ENCODE results near the gene TMEM30B. TPM values are rescaled to one million over a fixed set of nuclear protein-coding genes. Genes with fewer than 3 reads are reported as not detected.
"Not testable (repeated sequence)": the region's sequence is repeated elsewhere in the genome, so short reads cannot be mapped to it uniquely, and the experiment has no call there.

TMEM30B gene
- total RNA-seq (2014; rRNA removed; shearing (Covaris generic)): not detected in 2 replicates

GRCh38 chr14:61281186-61281947, at the start of gene TMEM30B:
TSS of gene TMEM30B (minus strand) at chr14:61281338. CDS start at chr14:61281147, 191 bp downstream.
- DNase-seq (ENCODE audit: low read depth): no peak

- DNase-seq (ENCODE audit: low read depth): no peak
Observed at GRCh38 chr14:61330511-61330910, 49.4 kb upstream of the TMEM30B start.

- DNase-seq (ENCODE audit: low read depth): no peak
Observed at GRCh38 chr14:61329478-61330051, 48.4 kb upstream of the TMEM30B start.

GRCh38 chr14:61328626-61329262, 47.6 kb upstream of the TMEM30B start:
- DNase-seq (ENCODE audit: low read depth): no peak

- DNase-seq (ENCODE audit: low read depth): peak; percentile 12
Observed at GRCh38 chr14:61326847-61327246, 45.7 kb upstream of the TMEM30B start.

GRCh38 chr14:61326146-61326545, 45.0 kb upstream of the TMEM30B start:
- no peak for DNase-seq (ENCODE audit: low read depth)

GRCh38 chr14:61325166-61325565, 44.0 kb upstream of the TMEM30B start:
- DNase-seq (ENCODE audit: low read depth): no peak

GRCh38 chr14:61323970-61324369, 42.8 kb upstream of the TMEM30B start:
- DNase-seq (ENCODE audit: low read depth): no peak

- DNase-seq (ENCODE audit: low read depth): no peak
Observed at GRCh38 chr14:61322799-61323290, 41.7 kb upstream of the TMEM30B start.

GRCh38 chr14:61322011-61322798, 41.1 kb upstream of the TMEM30B start:
- DNase-seq (ENCODE audit: low read depth): no peak

GRCh38 chr14:61321385-61322010, 40.4 kb upstream of the TMEM30B start, which contains the start of gene PRKCH:
TSS of gene PRKCH (plus strand) at chr14:61321579. CDS start at chr14:61322102, 523 bp downstream.
- DNase-seq (ENCODE audit: low read depth): peak; percentile 17

- DNase-seq (ENCODE audit: low read depth): no peak
Observed at GRCh38 chr14:61320806-61321384, 39.8 kb upstream of the TMEM30B start.

GRCh38 chr14:61320170-61320569, 39.0 kb upstream of the TMEM30B start:
- not testable (repeated sequence) for DNase-seq (ENCODE audit: low read depth)

- no peak for DNase-seq (ENCODE audit: low read depth)
Observed at GRCh38 chr14:61319706-61320105, 38.6 kb upstream of the TMEM30B start.

- no peak for DNase-seq (ENCODE audit: low read depth)
Observed at GRCh38 chr14:61319086-61319485, 37.9 kb upstream of the TMEM30B start.

- no peak for DNase-seq (ENCODE audit: low read depth)
Observed at GRCh38 chr14:61315313-61315712, 34.2 kb upstream of the TMEM30B start.

GRCh38 chr14:61308701-61309100, 27.6 kb upstream of the TMEM30B start:
- DNase-seq (ENCODE audit: low read depth): not testable (repeated sequence)

GRCh38 chr14:61308198-61308597, 27.1 kb upstream of the TMEM30B start:
- no peak for DNase-seq (ENCODE audit: low read depth)

- DNase-seq (ENCODE audit: low read depth): no peak
Observed at GRCh38 chr14:61304688-61305087, 23.6 kb upstream of the TMEM30B start.

GRCh38 chr14:61300754-61301153, 19.6 kb upstream of the TMEM30B start:
- DNase-seq (ENCODE audit: low read depth): no peak

GRCh38 chr14:61300209-61300608, 19.1 kb upstream of the TMEM30B start:
- DNase-seq (ENCODE audit: low read depth): no peak

Measured in M059J (cell line).